Mucosa of stomach (tissue), 1 donor: ENCODE data around the gene MAVS.
A peak's percentile ranks its signal among the peaks of the same experiment; 100 is the strongest.
"Not testable (repeated sequence)": the region's sequence is repeated elsewhere in the genome, so short reads cannot be mapped to it uniquely, and the experiment has no call there.

Experiments
- H3K27me3 ChIP-seq: one replicate; pipeline ENCODE4 v1.7.0; 2013; ENCODE audit warnings: mild to moderate bottlenecking, low read length; ENCODE audit not compliant: control insufficient read depth, insufficient read depth
- H3K36me3 ChIP-seq: one replicate; pipeline ENCODE4 v1.7.0; 2013; ENCODE audit warnings: low read length; ENCODE audit not compliant: control insufficient read depth, insufficient read depth
- H3K4me1 ChIP-seq: one replicate; pipeline ENCODE4 v1.7.0; 2013; ENCODE audit warnings: mild to moderate bottlenecking, low read length; ENCODE audit not compliant: control insufficient read depth, insufficient read depth
- H3K4me3 ChIP-seq: one replicate; pipeline ENCODE4 v1.7.0; 2013; ENCODE audit warnings: low read length
- H3K9ac ChIP-seq: one replicate; pipeline ENCODE4 v1.7.0; 2013; ENCODE audit warnings: mild to moderate bottlenecking, low read length, moderate library complexity
- H3K9me3 ChIP-seq: one replicate; pipeline ENCODE4 v1.7.0; 2013; ENCODE audit warnings: mild to moderate bottlenecking, low read length, moderate library complexity; ENCODE audit not compliant: control insufficient read depth
- donor health status: Pancreatic carcinoma.

The MAVS gene

GRCh38 chr20:3876676-3877075 is 30.0 kb downstream of the MAVS start:
- Histone ChIP-seq H3K4me1 (no peaks in the 10 kb centered on the region), H3K9me3 (no peaks in the 10 kb centered on the region), H3K27me3 (no peaks in the 10 kb centered on the region), H3K9ac (no peak overlapping the region), H3K36me3 (peaks cover 3% of the 10 kb centered on the region), H3K4me3 (no peak overlapping the region)

GRCh38 chr20:3878921-3879274 is 32.3 kb downstream of the MAVS start:
- H3K9ac ChIP-seq, H3K4me3 ChIP-seq, H3K9me3 ChIP-seq, H3K27me3 ChIP-seq, H3K36me3 ChIP-seq, H3K4me1 ChIP-seq: not testable (repeated sequence)

GRCh38 chr20:3885715-3886114 is 39.1 kb downstream of the MAVS start:
- H3K9ac ChIP-seq, result no peak overlapping the region
- no peaks in the 10 kb centered on the region for H3K27me3 ChIP-seq
- H3K4me1 ChIP-seq, result peaks cover 11% of the 10 kb centered on the region
- no peaks in the 10 kb centered on the region for H3K36me3 ChIP-seq
- H3K9me3 ChIP-seq, result no peaks in the 10 kb centered on the region
- H3K4me3 ChIP-seq, result no peak overlapping the region

GRCh38 chr20:3887876-3888620 is 41.4 kb downstream of the MAVS start:
- Histone ChIP-seq H3K4me1 (peaks cover 24% of the 10 kb centered on the region), H3K9ac (peak overlapping the region; percentile 96), H3K36me3 (no peaks in the 10 kb centered on the region), H3K27me3 (no peaks in the 10 kb centered on the region), H3K9me3 (no peaks in the 10 kb centered on the region), H3K4me3 (peak overlapping the region; percentile 85)

- peaks cover 30% of the 10 kb centered on the region for H3K4me1 ChIP-seq
- H3K4me3 ChIP-seq, result peak within 1 kb of the TSS; percentile 85
- H3K27me3 ChIP-seq, result no peaks in the 10 kb centered on the region
These were observed 42.2 kb downstream of the MAVS start, which contains the start of gene PANK2 for GRCh38 chr20:3888622-3889488. TSS of gene PANK2 (plus strand) at chr20:3889387.

GRCh38 chr20:3889489-3890397 is 43.1 kb downstream of the MAVS start:
- Histone ChIP-seq H3K27me3 (no peaks in the 10 kb centered on the region), H3K36me3 (no peaks in the 10 kb centered on the region), H3K4me3 (peak overlapping the region; percentile 53), H3K9ac (peak overlapping the region; percentile 96), H3K9me3 (no peaks in the 10 kb centered on the region), H3K4me1 (peaks cover 30% of the 10 kb centered on the region)

More at GRCh38 chr20:3888622-3889488, 42.2 kb downstream of the MAVS start, which contains the start of gene PANK2:
- Histone ChIP-seq H3K9me3 (no peaks in the 10 kb centered on the region), H3K36me3 (no peaks in the 10 kb centered on the region), H3K9ac (peak within 1 kb of the TSS; percentile 96)

- Histone ChIP-seq H3K4me1 (peaks cover 30% of the 10 kb centered on the region), H3K9ac (peak overlapping the region; percentile 96)
These were observed 43.7 kb downstream of the MAVS start for GRCh38 chr20:3890398-3890751.

GRCh38 chr20:3890999-3891929 is 44.6 kb downstream of the MAVS start:
- no peaks in the 10 kb centered on the region for H3K36me3 ChIP-seq
- H3K9me3 ChIP-seq, result no peaks in the 10 kb centered on the region
- H3K4me1 ChIP-seq, result peaks cover 32% of the 10 kb centered on the region
- H3K4me3 ChIP-seq, result peak overlapping the region; percentile 53
- peak overlapping the region; percentile 96 for H3K9ac ChIP-seq
- no peaks in the 10 kb centered on the region for H3K27me3 ChIP-seq

More at GRCh38 chr20:3890398-3890751, 43.7 kb downstream of the MAVS start:
- H3K4me3 ChIP-seq, result peak overlapping the region; percentile 53
- H3K36me3 ChIP-seq, result no peaks in the 10 kb centered on the region
- H3K9me3 ChIP-seq, result no peaks in the 10 kb centered on the region
- no peaks in the 10 kb centered on the region for H3K27me3 ChIP-seq

- H3K36me3 ChIP-seq, result no peaks in the 10 kb centered on the region
- H3K9me3 ChIP-seq, result no peaks in the 10 kb centered on the region
- H3K27me3 ChIP-seq, result no peaks in the 10 kb centered on the region
- no peak overlapping the region for H3K4me3 ChIP-seq
- H3K4me1 ChIP-seq, result peaks cover 38% of the 10 kb centered on the region
- H3K9ac ChIP-seq, result no peak overlapping the region
These were observed 48.2 kb downstream of the MAVS start for GRCh38 chr20:3894796-3895195.

GRCh38 chr20:3896302-3896701 is 49.7 kb downstream of the MAVS start:
- no peak overlapping the region for H3K4me3 ChIP-seq
- H3K9ac ChIP-seq, result no peak overlapping the region
- H3K36me3 ChIP-seq, result no peaks in the 10 kb centered on the region
- no peaks in the 10 kb centered on the region for H3K9me3 ChIP-seq
- peaks cover 34% of the 10 kb centered on the region for H3K4me1 ChIP-seq
- no peaks in the 10 kb centered on the region for H3K27me3 ChIP-seq
